A549 (cell line): ENCODE measurements around the gene PEAK3. TPM values are rescaled to one million over a fixed set of nuclear protein-coding genes. Genes with fewer than 3 reads are reported as not detected.

ENCODE experiments used
- ATAC-seq, 2 experiments: fragments of 200-7000 bp in 1 of 2; fragments of >200 bp in 1 of 2; cut with Nextera tagmentation in 1 of 2; cut with Tn5 transposase in 1 of 2; 3 replicates each; pipeline versions ENCODE4 v1.8.0 to v1.9.1; 2018 to 2020; ENCODE audit warnings: mild to moderate bottlenecking in 1 of 2, moderate library complexity in 1 of 2
- CTCF ChIA-PET: fragments of 300-600 bp; sonication (Branson Sonifier 250); formaldehyde crosslinking; extraction: SDS; loops from one replicate; lab custom pipeline; 2021; ENCODE audit warnings: antibody characterized with exemption, inconsistent platforms; lab: Yijun Ruan, JAX
- POLR2A ChIA-PET: fragments of 350-600 bp; formaldehyde crosslinking; extraction: SDS; loops from one replicate; lab custom pipeline; 2021; ENCODE audit warnings: antibody characterized with exemption, inconsistent platforms; lab: Yijun Ruan, JAX
- DNase-seq, 2 experiments: peaks; one replicate each; pipeline versions ENCODE4 v3.0.0 to v3.0.0-alpha.2; 2011 to 2016; ENCODE audit warnings: low read depth in 1 of 2, low spot score in 1 of 2
- FAIRE-seq: peaks from 2 replicates; lab custom pipeline; 2011; peaks lifted over from hg19 to GRCh38; lab: Jason Lieb, UNC
- H3K27ac ChIP-seq, 2 experiments: fragments of >200 bp; sonication (Bioruptor Twin); formaldehyde crosslinking; 3 replicates each; pipeline ENCODE4 v1.5.1; 2016 to 2017
- H3K4me1 ChIP-seq: fragments of >200 bp; sonication (Bioruptor Twin); formaldehyde crosslinking; 3 replicates; pipeline ENCODE4 v1.6.1; 2016
- H3K4me2 ChIP-seq: fragments of >200 bp; sonication (Bioruptor Twin); formaldehyde crosslinking; 3 replicates; pipeline ENCODE4 v1.6.1; 2016
- H3K4me3 ChIP-seq: fragments of >200 bp; sonication (Bioruptor Twin); formaldehyde crosslinking; 3 replicates; pipeline ENCODE4 v1.5.1; 2016
- H3K9me3 ChIP-seq: fragments of >200 bp; sonication (Bioruptor Twin); formaldehyde crosslinking; 3 replicates; pipeline ENCODE4 v1.6.1; 2016
- ATOH8 ChIP-seq: fragments of 250-450 bp; sonication (Bioruptor Pico); IDR thresholded peaks from 2 replicates; pipeline ENCODE4 v1.5.0; 2020; ENCODE audit warnings: low read depth, mild to moderate bottlenecking, moderate library complexity
- BCL3 ChIP-seq: fragments of >200 bp; sonication (Bioruptor Twin); formaldehyde crosslinking; IDR thresholded peaks from 3 replicates; pipeline ENCODE4 v1.6.1; 2016
- CHD2 ChIP-seq: fragments of 150-350 bp; IDR thresholded peaks from 2 replicates; pipeline ENCODE4 v1.6.1; 2014; ENCODE audit warnings: low read length; ENCODE audit not compliant: partially characterized antibody
- ELK1 ChIP-seq: fragments of 150-350 bp; IDR thresholded peaks from 2 replicates; pipeline ENCODE4 v1.6.1; 2014; ENCODE audit warnings: low read depth, mild to moderate bottlenecking, low read length
- EP300 ChIP-seq, 2 experiments: fragments of >200 bp; sonication (Bioruptor Twin); formaldehyde crosslinking; IDR thresholded peaks; 2 replicates in 1 of 2; 3 replicates in 1 of 2; pipeline ENCODE4 v1.6.1; 2016 to 2017
- FOSB ChIP-seq: fragments of 250-450 bp; sonication (Bioruptor Pico); IDR thresholded peaks from 2 replicates; pipeline ENCODE4 v1.5.0; 2020; ENCODE audit warnings: mild to moderate bottlenecking, moderate library complexity
- FOSL2 ChIP-seq, 2 experiments: fragments of 450-650 bp in 1 of 2; fragments of >200 bp in 1 of 2; sonication (Bioruptor Twin) in 1 of 2; formaldehyde crosslinking; IDR thresholded peaks; 2 replicates each; pipeline versions ENCODE4 v1.5.0 to v1.6.1; 2016 to 2020; ENCODE audit warnings: mild to moderate bottlenecking in 1 of 2, moderate library complexity in 1 of 2
- FOXS1 ChIP-seq: fragments of 250-450 bp; sonication (Bioruptor Pico); IDR thresholded peaks from 2 replicates; pipeline ENCODE4 v1.5.0; 2020; ENCODE audit warnings: mild to moderate bottlenecking, moderate library complexity
- HDAC2 ChIP-seq: fragments of 200-600 bp; sonication (generic); IDR thresholded peaks from 2 replicates; pipeline ENCODE4 v1.6.1; 2016
- HES2 ChIP-seq: fragments of >200 bp; sonication (Bioruptor Twin); formaldehyde crosslinking; IDR thresholded peaks from 2 replicates; pipeline ENCODE4 v1.6.1; 2016
- HEYL ChIP-seq: fragments of 250-450 bp; sonication (Bioruptor Pico); IDR thresholded peaks from 2 replicates; pipeline ENCODE4 v1.8.0; 2021; ENCODE audit warnings: mild to moderate bottlenecking, moderate library complexity
- HMGXB4 ChIP-seq: fragments of 250-450 bp; sonication (Bioruptor Pico); IDR thresholded peaks from 2 replicates; pipeline ENCODE4 v1.5.0; 2021; ENCODE audit warnings: mild to moderate bottlenecking, moderate library complexity, borderline replicate concordance
- KDM5A ChIP-seq: fragments of 200-600 bp; sonication (generic); IDR thresholded peaks from 2 replicates; pipeline ENCODE4 v1.6.1; 2016; ENCODE audit warnings: antibody characterized with exemption, mild to moderate bottlenecking
- MAFK ChIP-seq: fragments of 450-650 bp; IDR thresholded peaks from 2 replicates; pipeline ENCODE4 v1.6.1; 2014; ENCODE audit not compliant: partially characterized antibody
- MAZ ChIP-seq: fragments of 150-350 bp; IDR thresholded peaks from 2 replicates; pipeline ENCODE4 v1.6.1; 2014; ENCODE audit warnings: antibody characterized with exemption, low read depth, low read length, borderline replicate concordance
- NFE2L2 ChIP-seq: fragments of 150-350 bp; conservative IDR thresholded peaks from 2 replicates; pipeline ENCODE4 v1.6.1; 2014; ENCODE audit warnings: low read length
- NPAS2 ChIP-seq: fragments of 250-450 bp; sonication (Bioruptor Pico); IDR thresholded peaks from 2 replicates; pipeline ENCODE4 v1.8.0; 2022; ENCODE audit warnings: mild to moderate bottlenecking, moderate library complexity, borderline replicate concordance
- NR3C1 ChIP-seq: fragments of >200 bp; sonication (Bioruptor Twin); formaldehyde crosslinking; IDR thresholded peaks from 3 replicates; pipeline ENCODE4 v1.6.1; 2017
- PHF8 ChIP-seq: fragments of 200-600 bp; sonication (generic); IDR thresholded peaks from 2 replicates; pipeline ENCODE4 v1.6.1; 2016; ENCODE audit warnings: low read depth, mild to moderate bottlenecking, antibody characterized with exemption, moderate library complexity, borderline replicate concordance
- POLR2A ChIP-seq: IDR thresholded peaks from 2 replicates; pipeline ENCODE4 v1.6.1; 2012; ENCODE audit warnings: mild to moderate bottlenecking, low read length
- RAD21 ChIP-seq, 2 experiments: fragments of >200 bp in 1 of 2; sonication (Bioruptor Twin) in 1 of 2; formaldehyde crosslinking in 1 of 2; IDR thresholded peaks in 1 of 2; conservative IDR thresholded peaks in 1 of 2; 2 replicates in 1 of 2; 3 replicates in 1 of 2; pipeline ENCODE4 v1.6.1; 2012 to 2018; ENCODE audit warnings: inconsistent platforms in 1 of 2
- RCOR1 ChIP-seq: fragments of 150-350 bp; IDR thresholded peaks from 2 replicates; pipeline ENCODE4 v1.6.1; 2014; ENCODE audit warnings: antibody characterized with exemption, low read length, low read depth
- RNF2 ChIP-seq: fragments of 200-600 bp; sonication (generic); IDR thresholded peaks from 2 replicates; pipeline ENCODE4 v1.6.1; 2016; ENCODE audit warnings: low read depth, mild to moderate bottlenecking, antibody characterized with exemption, moderate library complexity, borderline replicate concordance
- TP53 ChIP-seq: fragments of 250-450 bp; sonication (Bioruptor Pico); IDR thresholded peaks from 2 replicates; pipeline ENCODE4 v1.5.0; 2021; ENCODE audit warnings: mild to moderate bottlenecking, moderate library complexity
- ZFP36 ChIP-seq: fragments of 450-650 bp; IDR thresholded peaks from 2 replicates; pipeline ENCODE4 v1.6.1; 2014; ENCODE audit warnings: borderline replicate concordance; ENCODE audit not compliant: partially characterized antibody
- WGBS: methylation state at CpG from one replicate; pipeline ENCODE4 v1.1.6; 2017; ENCODE audit errors: missing lambda C conversion rate; 5-methylcytosine and 5-hydroxymethylcytosine counted together
- polyA plus RNA-seq, 4 experiments: library from polyadenylated mRNA; depleted of rRNA in 3 of 4; stranded (reverse); fragments of >200 nt; fragmentation: RNase III in 1 of 4; extraction: RNeasy Plus Mini Kit Qiagen cat#74134 plus additional on column Dnase treatment in 1 of 4; gene quantifications; 2 replicates in 3 of 4; 3 replicates in 1 of 4; pipeline ENCODE4 v1.2.3, GENCODE V29; 2011 to 2017

PEAK3 gene
- polyA plus RNA-seq, 2 of the 4 experiments (the other 2 are of a cell fraction) = not detected

GRCh38 chr19:2307518-2308012 lies 25.6 kb upstream of the PEAK3 start:
- Histone ChIP-seq H3K9me3 (no peaks in the 10 kb centered on the region), H3K27ac (peak overlapping the region in 1 of 2 experiments; percentile 73; a peak in 2 of 6 replicates), H3K4me1 (peaks cover 10% of the 10 kb centered on the region; the same call in 2 of the 3 replicates), H3K4me2 (peak overlapping the region; percentile 67; the same call in 2 of the 3 replicates), H3K4me3 (0 out of 3 replicates have a peak overlapping the region, but pooled peaks have one; percentile 23)
- DNase-seq = no peak
- no peak for FAIRE-seq
- POLR2A ChIA-PET = no interaction called here
- TF ChIP-seq RAD21 (conservative IDR thresholded peaks at IDR 0.05 in 1 of 2, IDR thresholded peaks at IDR 0.05 in 1 of 2) (no peak), MAFK (no peak), HMGXB4 (CRISPR knock-in tag) (no peak), KDM5A (no peak), HES2 (no peak), POLR2A (no peak), ELK1 (no peak), NR3C1 (no peak), CHD2 (no peak), ATOH8 (CRISPR knock-in tag) (no peak), RCOR1 (no peak)
- no peak for ATAC-seq
- CTCF ChIA-PET = interaction anchor here (0.5 to 3.0 kb wide), 3 partner anchors 9 to 329 kb away, joined by 3 to 12 read pairs (median 3); no protein-coding TSS in a partner anchor
- 40% methylated on average over 1 of the region's 33 CpGs for WGBS

- ATAC-seq = no peak; a peak in 1 of 6 replicates
- no peak for TF ChIP-seq NPAS2
- TF ChIP-seq BCL3 = no peak
- peak; percentile 35 for TF ChIP-seq ZFP36
- TF ChIP-seq HDAC2 = no peak
- no peaks in the 10 kb centered on the region for H3K9me3 ChIP-seq
- H3K4me3 ChIP-seq = no peak overlapping the region
- H3K4me2 ChIP-seq = no peak overlapping the region
- no peak overlapping the region for H3K27ac ChIP-seq
- WGBS = 73% methylated on average over 6 of the region's 17 CpGs
- POLR2A ChIA-PET = no interaction called here
- no peak for DNase-seq
- CTCF ChIA-PET = interaction anchor here (0.5 to 3.0 kb wide), 5 partner anchors 9 to 329 kb away, joined by 3 to 12 read pairs (median 3); no protein-coding TSS in a partner anchor
- H3K4me1 ChIP-seq = peaks cover 10% of the 10 kb centered on the region; the same call in 2 of the 3 replicates
- no peak for FAIRE-seq
Observed at GRCh38 chr19:2306971-2307370, 25.0 kb upstream of the PEAK3 start.

GRCh38 chr19:2306281-2306806 lies 24.4 kb upstream of the PEAK3 start:
- H3K27ac ChIP-seq = no peak overlapping the region
- ATAC-seq (peak; percentile 4 to 21; a peak in 2 of 6 replicates), FAIRE-seq (no peak), DNase-seq (no peak)
- no peak overlapping the region for H3K4me3 ChIP-seq
- H3K4me1 ChIP-seq = peaks cover 10% of the 10 kb centered on the region; the same call in 2 of the 3 replicates
- TF ChIP-seq TP53 (CRISPR knock-in tag) (no peak), ZFP36 (no peak), FOSL2 (IDR thresholded peaks at IDR 0.05) (no peak), FOSL2 (CRISPR knock-in tag; IDR thresholded peaks at IDR 0.05) (no peak), EP300 (IDR thresholded peaks at IDR 0.05) (no peak), FOXS1 (CRISPR knock-in tag) (no peak), RNF2 (no peak), NFE2L2 (no peak), ATOH8 (CRISPR knock-in tag) (no peak), HDAC2 (no peak), HEYL (CRISPR knock-in tag) (no peak), NR3C1 (no peak), FOSB (no peak), PHF8 (no peak), MAZ (no peak), KDM5A (no peak)
- H3K4me2 ChIP-seq = no peak overlapping the region
- H3K9me3 ChIP-seq = no peaks in the 10 kb centered on the region
- 70% methylated on average over 11 of the region's 19 CpGs for WGBS
- ChIA-PET POLR2A (no interaction called here), CTCF (interaction anchor here (1.2 to 3.0 kb wide), 4 partner anchors 10 to 330 kb away, joined by 3 to 12 read pairs (median 3); no protein-coding TSS in a partner anchor)
